Pancreas (tissue), 10 donors: Measurements from ENCODE around the gene ZSCAN20. TPM values are rescaled to one million over a fixed set of nuclear protein-coding genes. Genes with fewer than 3 reads are reported as not detected.

Experiments
- ATAC-seq, 4 donors: fragments of 200-7000 bp; cut with Tn5 transposase; one replicate each; pipeline versions ENCODE4 v1.8.0 to v1.9.1; 2020; ENCODE audit warnings: mild to moderate bottlenecking in 4 of 4, moderate library complexity in 4 of 4
- DNase-seq, 6 donors: peaks; one replicate each; pipeline ENCODE4 v3.0.0-alpha.2; 2020
- FAIRE-seq: peaks from 2 replicates; lab custom pipeline; 2012; peaks lifted over from hg19 to GRCh38; lab: Jason Lieb, UNC
- H3K27ac ChIP-seq, 4 donors: fragments of 200-600 bp; sonication (generic); 1 replicate in 3 of 4; 2 replicates in 1 of 4; pipeline versions ENCODE4 v1.5.0 to v1.8.0; 2020
- H3K27me3 ChIP-seq, 4 donors: fragments of 200-600 bp; one replicate each; pipeline ENCODE4 v1.8.0; 2021
- H3K36me3 ChIP-seq, 3 donors: fragments of 200-600 bp; sonication (generic) in 1 of 3; one replicate each; pipeline versions ENCODE4 v1.5.0 to v1.8.0; 2020 to 2021
- H3K4me1 ChIP-seq, 3 donors: fragments of 200-600 bp; one replicate each; pipeline ENCODE4 v1.8.0; 2021
- H3K4me3 ChIP-seq, 4 donors: fragments of 200-600 bp; sonication (generic) in 2 of 4; one replicate each; pipeline versions ENCODE4 v1.5.0 to v1.8.0; 2020 to 2021
- H3K9me3 ChIP-seq, 4 donors: fragments of 200-600 bp; one replicate each; pipeline ENCODE4 v1.8.0; 2021
- WGBS, 2 donors: extraction: QIAGEN DNeasy Blood & Tissue Kit; methylation state at CpG; one replicate each; pipeline ENCODE4 v1.1.7; 2013; 5-methylcytosine and 5-hydroxymethylcytosine counted together
- intact Hi-C, 3 donors: fragments of 100-400 bp; cut with DNase I; formaldehyde crosslinking; loops; one replicate each; pipeline versions ENCODE4 v1.11.1 to v1.14.2; 2022
- polyA plus RNA-seq, 2 donors: library from polyadenylated mRNA; stranded (reverse); fragments of 200-250 nt; gene quantifications; one replicate each; pipeline ENCODE4 v1.2.3, GENCODE V29; 2013
- total RNA-seq, 6 donors: library from RNA; stranded (reverse); fragmentation: NEBNext Ultra II Directional in 4 of 6; extraction: Animal tissue kit (Norgen Biotek cat#: 25700) in 4 of 6; gene quantifications; one replicate each; pipeline versions ENCODE4 v1.2.1 to v1.2.4, GENCODE V29; 2021 to 2023
- TF ChIP-seq, protein P1 (sequence below), 4 donors: fragments of 200-600 bp; sonication (generic) in 3 of 4; IDR thresholded peaks; one replicate each; pipeline versions ENCODE4 v1.5.0 to v1.8.0; 2021; ENCODE audit warnings: antibody characterized with exemption in 4 of 4
- donor health status: healthy with polysubstance abuse.
- donor health status: DM: no; HTN: no; CAD: no; lungs with moderate emphysema.
- donor health status: DM: no; HTN: no; CAD: no.
- donor health status: control.
- donor health status: control.
- donor health status: Bipolar disorder and iron deficiency.
- donor health status: DM: yes; HTN: yes; CAD: no.
- donor health status: DM: no; HTN: no; CAD: no.
- donor health status: DM: no; HTN: no; CAD: no.
- donor health status: DM: yes; HTN: yes; CAD: no.

The ZSCAN20 gene
- total and polyA plus RNA-seq, 8 donors: 0.68 to 3.4 (median 1.8) TPM

DNA sequence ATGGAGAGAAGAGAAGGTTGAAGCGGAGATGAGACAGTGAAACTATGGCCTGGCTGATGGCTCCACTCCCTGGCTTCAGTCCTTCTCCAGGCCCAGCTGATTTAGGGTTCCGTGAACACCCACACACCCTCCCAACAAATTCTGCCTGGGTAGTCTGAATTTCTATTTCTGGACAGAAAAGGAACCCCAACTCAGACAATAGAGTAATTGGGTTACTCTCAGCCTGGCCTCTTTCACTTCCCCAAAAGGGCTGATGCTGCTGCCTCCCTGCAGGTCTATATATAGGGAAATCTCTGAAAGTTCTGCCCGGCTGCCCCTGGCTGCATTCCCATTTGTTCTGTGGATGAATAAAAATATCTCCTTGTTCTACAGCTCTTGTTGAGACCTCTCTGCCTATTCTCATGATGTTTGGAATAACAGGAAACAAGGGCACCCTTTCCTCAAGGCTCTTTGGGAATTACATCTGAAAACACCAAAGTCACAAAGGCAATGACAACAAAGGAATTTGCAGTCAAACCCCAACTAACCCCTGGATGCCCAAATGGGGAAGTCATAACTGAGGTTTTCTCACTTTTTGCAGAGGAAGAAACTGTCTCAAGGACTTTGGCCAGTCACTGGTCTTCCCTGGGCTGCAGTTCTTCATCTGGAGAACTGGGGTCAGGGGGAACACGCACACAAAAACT, 11.4 kb upstream of the ZSCAN20 start:
- Histone ChIP-seq H3K4me1 (no peaks in the 10 kb centered on the region), H3K4me3 (no peak overlapping the region), H3K36me3 (no peaks in the 10 kb centered on the region), H3K27ac (no peak overlapping the region), H3K27me3 (no peaks in the 10 kb centered on the region), H3K9me3 (no peaks in the 10 kb centered on the region)
- intact Hi-C loops: loop anchor here in 1 of 3 donors (10.0 kb wide), 2 partner anchors 86 to 366 kb away; no protein-coding TSS in a partner anchor
- TF ChIP-seq, protein P1, sequence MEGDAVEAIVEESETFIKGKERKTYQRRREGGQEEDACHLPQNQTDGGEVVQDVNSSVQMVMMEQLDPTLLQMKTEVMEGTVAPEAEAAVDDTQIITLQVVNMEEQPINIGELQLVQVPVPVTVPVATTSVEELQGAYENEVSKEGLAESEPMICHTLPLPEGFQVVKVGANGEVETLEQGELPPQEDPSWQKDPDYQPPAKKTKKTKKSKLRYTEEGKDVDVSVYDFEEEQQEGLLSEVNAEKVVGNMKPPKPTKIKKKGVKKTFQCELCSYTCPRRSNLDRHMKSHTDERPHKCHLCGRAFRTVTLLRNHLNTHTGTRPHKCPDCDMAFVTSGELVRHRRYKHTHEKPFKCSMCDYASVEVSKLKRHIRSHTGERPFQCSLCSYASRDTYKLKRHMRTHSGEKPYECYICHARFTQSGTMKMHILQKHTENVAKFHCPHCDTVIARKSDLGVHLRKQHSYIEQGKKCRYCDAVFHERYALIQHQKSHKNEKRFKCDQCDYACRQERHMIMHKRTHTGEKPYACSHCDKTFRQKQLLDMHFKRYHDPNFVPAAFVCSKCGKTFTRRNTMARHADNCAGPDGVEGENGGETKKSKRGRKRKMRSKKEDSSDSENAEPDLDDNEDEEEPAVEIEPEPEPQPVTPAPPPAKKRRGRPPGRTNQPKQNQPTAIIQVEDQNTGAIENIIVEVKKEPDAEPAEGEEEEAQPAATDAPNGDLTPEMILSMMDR (IDR thresholded peaks at IDR 0.05): no peak
- DNase-seq (peak in 1 of 6 donors; percentile 27), FAIRE-seq (no peak), ATAC-seq (peak in 3 of 4 donors; percentile 22 to 79 (median 66))
- WGBS, 2 donors: 76 to 86% methylated on average over 4 of the region's 4 CpGs

DNA sequence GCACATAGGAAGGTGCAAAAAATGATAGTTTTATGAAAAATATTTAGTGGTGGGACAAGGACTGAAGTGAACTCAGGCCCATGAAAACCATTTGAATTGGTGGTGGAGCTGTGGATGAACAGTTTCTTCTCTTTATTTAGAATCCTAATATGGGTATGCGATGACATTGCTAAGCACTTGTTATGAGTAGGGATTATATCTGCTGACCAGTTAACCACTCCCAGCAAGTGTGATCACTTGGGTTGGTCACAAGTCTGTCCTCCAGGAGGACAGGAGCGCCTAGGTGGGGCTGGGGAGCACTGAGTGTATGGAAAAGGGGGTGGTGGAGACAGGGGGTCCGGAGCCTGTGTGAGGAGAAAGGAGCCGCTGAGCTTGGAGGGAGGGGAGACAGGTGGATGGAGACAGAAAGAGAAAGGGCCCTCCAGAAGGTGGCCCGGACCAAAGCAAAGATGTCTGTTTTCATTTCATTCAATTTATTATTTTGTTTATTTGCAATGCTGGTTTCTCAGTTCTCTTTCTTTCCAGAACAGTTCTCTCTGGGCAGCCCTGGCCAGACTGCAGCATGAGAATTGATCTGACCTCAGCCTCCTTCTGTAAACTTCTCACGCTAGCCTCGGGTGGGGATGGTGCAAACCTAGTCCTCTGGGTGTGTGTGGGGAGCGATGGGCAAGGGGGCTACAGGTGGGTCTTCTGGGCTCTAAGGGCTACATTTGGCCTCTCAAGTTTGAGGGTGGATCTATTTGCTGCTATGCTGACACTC, 9.9 kb upstream of the ZSCAN20 start:
- no peaks in the 10 kb centered on the region for H3K4me1 ChIP-seq
- DNase-seq (no peak), FAIRE-seq (no peak), ATAC-seq (no peak)
- intact Hi-C loops: loop anchor here in 1 of 3 donors (10.0 kb wide), 2 partner anchors 88 to 368 kb away; no protein-coding TSS in a partner anchor
- no peak overlapping the region for H3K4me3 ChIP-seq
- WGBS, 2 donors: 85 to 93% methylated on average over 8 of the region's 8 CpGs
- H3K27ac ChIP-seq: no peak overlapping the region
- no peaks in the 10 kb centered on the region for H3K36me3 ChIP-seq
- no peaks in the 10 kb centered on the region for H3K9me3 ChIP-seq
- no peaks in the 10 kb centered on the region for H3K27me3 ChIP-seq
- TF ChIP-seq, protein P1 (IDR thresholded peaks at IDR 0.05): no peak

DNA sequence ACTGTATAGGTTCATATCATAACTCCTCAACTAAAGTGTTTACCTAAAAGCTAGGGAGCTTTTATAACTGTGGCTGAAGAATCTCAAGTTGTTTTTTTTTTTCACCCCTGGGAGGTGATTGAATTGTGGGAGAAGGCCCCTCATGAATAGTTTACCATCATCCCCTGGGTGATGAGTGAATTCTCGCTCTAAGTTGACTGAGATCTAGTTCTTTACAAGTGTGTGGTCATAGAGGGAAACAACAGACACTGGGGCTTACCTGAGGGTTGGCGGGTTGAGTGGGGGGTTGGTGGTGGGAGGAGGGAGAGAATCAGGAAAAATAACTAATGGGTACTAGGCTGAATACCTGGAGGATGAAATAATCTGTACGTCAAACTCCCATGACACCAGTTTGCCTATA, 7.9 kb upstream of the ZSCAN20 start:
- FAIRE-seq (no peak), ATAC-seq (no peak), DNase-seq (no peak)
- H3K9me3 ChIP-seq: no peaks in the 10 kb centered on the region
- H3K4me1 ChIP-seq: no peaks in the 10 kb centered on the region
- no peaks in the 10 kb centered on the region for H3K27me3 ChIP-seq
- H3K36me3 ChIP-seq: no peaks in the 10 kb centered on the region
- TF ChIP-seq, protein P1 (IDR thresholded peaks at IDR 0.05): no peak
- no peak overlapping the region for H3K27ac ChIP-seq
- 82 to 97% methylated on average over 3 of the region's 3 CpGs for WGBS, 2 donors
- intact Hi-C loops: loop anchor here in 1 of 3 donors (10.0 kb wide), 2 partner anchors 90 to 370 kb away; no protein-coding TSS in a partner anchor
- H3K4me3 ChIP-seq: no peak overlapping the region

DNA sequence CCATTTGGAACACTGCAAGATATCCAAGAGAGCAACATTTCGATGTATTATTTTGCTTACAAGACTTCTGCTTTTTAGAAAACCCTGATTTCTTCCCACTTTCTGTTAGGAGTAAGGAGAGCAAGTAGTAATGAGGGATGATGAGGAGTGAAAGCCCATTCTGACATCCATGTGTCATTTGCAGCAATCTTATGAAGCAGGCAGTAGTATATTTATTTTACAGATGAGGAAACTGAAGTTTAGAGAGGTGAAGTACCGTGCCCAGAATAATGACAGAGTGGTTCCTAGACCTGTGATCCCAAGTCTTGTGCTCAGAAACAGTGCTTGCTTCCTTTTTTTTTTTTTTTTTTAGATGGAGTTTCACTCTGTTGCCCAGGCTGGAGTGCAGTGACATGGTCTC, 7.1 kb upstream of the ZSCAN20 start:
- DNase-seq (no peak), ATAC-seq (no peak), FAIRE-seq (no peak)
- H3K4me1 ChIP-seq: no peaks in the 10 kb centered on the region
- TF ChIP-seq, protein P1 (IDR thresholded peaks at IDR 0.05): no peak
- H3K27ac ChIP-seq: no peak overlapping the region
- H3K9me3 ChIP-seq: no peaks in the 10 kb centered on the region
- 88 to 90% methylated on average over 2 of the region's 2 CpGs for WGBS, 2 donors
- H3K36me3 ChIP-seq: no peaks in the 10 kb centered on the region
- H3K27me3 ChIP-seq: no peaks in the 10 kb centered on the region
- intact Hi-C loops: loop anchor here in 1 of 3 donors (10.0 kb wide), 2 partner anchors 91 to 371 kb away; no protein-coding TSS in a partner anchor
- H3K4me3 ChIP-seq: no peak overlapping the region
